A549 treated with AZD2906 at 1 μM for 4 hours (cell line): ENCODE data around the gene NEXMIF. TPM values are rescaled to one million over a fixed set of nuclear protein-coding genes. Genes with fewer than 3 reads are reported as not detected.

Experiments
- total RNA-seq: library from RNA; stranded (reverse); fragments of 200-300 nt; extraction: Qiagen RNA extraction; gene quantifications from 5 replicates; pipeline ENCODE4 v1.2.3, GENCODE V29; 2022

Gene NEXMIF
- 0.01 TPM in 4 of 5 replicates, not detected in the other for total RNA-seq

GRCh38 chrX:74925225-74926088 is at the start of gene NEXMIF:
Gene NEXMIF (minus strand): TSS chrX:74925452.

Other genes starting within 250 kb of the NEXMIF start
- 13.5 to 16.4 TPM (median 15.0 TPM) in 5 replicates for gene ABCB7, start 230.8 kb upstream of the NEXMIF start, total RNA-seq